ENCODE measurements around the gene FNDC3B.

Gene FNDC3B

DNA sequence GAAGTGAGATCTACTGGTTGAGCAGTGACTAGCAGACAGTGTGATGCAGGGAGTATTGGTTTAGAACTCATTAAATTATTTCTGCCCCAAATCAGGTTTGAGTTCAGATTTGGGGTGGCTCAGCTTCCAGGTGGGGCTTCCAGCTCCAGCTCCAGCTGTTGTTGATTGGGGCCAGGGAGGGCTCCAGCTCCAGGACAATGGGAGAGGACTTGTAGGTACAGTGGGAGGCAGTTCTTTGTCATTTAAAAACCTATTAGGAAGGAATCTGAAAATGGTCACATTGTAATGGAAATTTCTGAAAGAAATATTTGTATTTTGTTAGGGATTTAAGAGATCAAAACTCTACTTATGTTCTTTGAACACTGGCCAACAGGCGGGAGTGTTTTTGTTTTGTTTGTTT lies 97.0 kb downstream of the FNDC3B start:
- H2AFZ ChIP-seq (ENCODE audit: low read length, unreplicated experiment), result no peak overlapping the region
- H3K27me3 ChIP-seq (ENCODE audit: insufficient read depth, low read length), result no peaks in the 10 kb centered on the region
- peaks cover 89% of the 10 kb centered on the region for H3K79me2 ChIP-seq (ENCODE audit: control insufficient read depth, insufficient read depth, low read length, unreplicated experiment)
- peaks cover 92% of the 10 kb centered on the region for H3K4me1 ChIP-seq (ENCODE audit: control insufficient read depth, insufficient read depth, low read length, unreplicated experiment)
- no peak overlapping the region; the same call in 1 of the 2 replicates for H3K4me3 ChIP-seq (ENCODE audit: low read depth, low read length)
- H3K36me3 ChIP-seq (ENCODE audit: insufficient read depth, low read length), result peaks cover 27% of the 10 kb centered on the region
- peak overlapping the region; percentile 100 for H3K27ac ChIP-seq (ENCODE audit: low read depth, low read length)

GRCh38 chr3:172137287-172138192 lies 98.2 kb downstream of the FNDC3B start:
- Histone ChIP-seq H3K27me3 (ENCODE audit: insufficient read depth, low read length) (no peaks in the 10 kb centered on the region), H3K36me3 (ENCODE audit: insufficient read depth, low read length) (peaks cover 22% of the 10 kb centered on the region), H3K27ac (ENCODE audit: low read depth, low read length) (peak overlapping the region; percentile 100), H2AFZ (ENCODE audit: low read length, unreplicated experiment) (no peak overlapping the region), H3K4me1 (ENCODE audit: control insufficient read depth, insufficient read depth, low read length, unreplicated experiment) (peaks cover 94% of the 10 kb centered on the region), H3K4me3 (ENCODE audit: low read depth, low read length) (peak overlapping the region; percentile 10; the same call in 1 of the 2 replicates), H3K79me2 (ENCODE audit: control insufficient read depth, insufficient read depth, low read length, unreplicated experiment) (peaks cover 83% of the 10 kb centered on the region)

DNA sequence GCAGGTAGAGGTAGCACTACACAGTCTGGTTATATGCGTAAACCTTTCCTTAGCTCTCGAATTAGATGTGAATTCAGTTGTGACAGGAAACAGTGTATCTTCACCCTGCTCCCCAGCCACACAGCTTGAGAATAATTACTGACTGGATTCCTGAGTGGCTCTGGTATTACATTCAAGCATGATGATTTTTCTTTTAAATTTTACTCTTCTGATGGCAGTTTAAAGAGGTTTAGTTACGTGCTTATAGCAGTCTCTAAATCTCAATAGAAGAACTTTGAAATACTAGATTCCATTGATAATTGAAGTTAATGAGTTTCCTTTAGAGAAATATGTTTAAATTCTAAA lies 98.8 kb downstream of the FNDC3B start:
- peaks cover 28% of the 10 kb centered on the region for H3K36me3 ChIP-seq (ENCODE audit: insufficient read depth, low read length)
- no peak overlapping the region for H2AFZ ChIP-seq (ENCODE audit: low read length, unreplicated experiment)
- H3K4me1 ChIP-seq (ENCODE audit: control insufficient read depth, insufficient read depth, low read length, unreplicated experiment), result peaks cover 97% of the 10 kb centered on the region
- peak overlapping the region; percentile 10; the same call in 1 of the 2 replicates for H3K4me3 ChIP-seq (ENCODE audit: low read depth, low read length)
- H3K27me3 ChIP-seq (ENCODE audit: insufficient read depth, low read length), result no peaks in the 10 kb centered on the region
- H3K27ac ChIP-seq (ENCODE audit: low read depth, low read length), result peak overlapping the region; percentile 100
- peaks cover 84% of the 10 kb centered on the region for H3K79me2 ChIP-seq (ENCODE audit: control insufficient read depth, insufficient read depth, low read length, unreplicated experiment)

GRCh38 chr3:172138792-172139507 lies 99.6 kb downstream of the FNDC3B start:
- Histone ChIP-seq H3K4me3 (ENCODE audit: low read depth, low read length) (no peak overlapping the region), H2AFZ (ENCODE audit: low read length, unreplicated experiment) (no peak overlapping the region), H3K36me3 (ENCODE audit: insufficient read depth, low read length) (peaks cover 25% of the 10 kb centered on the region), H3K27ac (ENCODE audit: low read depth, low read length) (peak overlapping the region; percentile 100), H3K4me1 (ENCODE audit: control insufficient read depth, insufficient read depth, low read length, unreplicated experiment) (peaks cover 91% of the 10 kb centered on the region), H3K79me2 (ENCODE audit: control insufficient read depth, insufficient read depth, low read length, unreplicated experiment) (peaks cover 79% of the 10 kb centered on the region), H3K27me3 (ENCODE audit: insufficient read depth, low read length) (no peaks in the 10 kb centered on the region)

- Histone ChIP-seq H3K4me1 (ENCODE audit: control insufficient read depth, insufficient read depth, low read length, unreplicated experiment) (peaks cover 83% of the 10 kb centered on the region), H3K4me3 (ENCODE audit: low read depth, low read length) (peak overlapping the region; percentile 34; the same call in 1 of the 2 replicates)
Measured at GRCh38 chr3:172139528-172140276, 100.3 kb downstream of the FNDC3B start.

DNA sequence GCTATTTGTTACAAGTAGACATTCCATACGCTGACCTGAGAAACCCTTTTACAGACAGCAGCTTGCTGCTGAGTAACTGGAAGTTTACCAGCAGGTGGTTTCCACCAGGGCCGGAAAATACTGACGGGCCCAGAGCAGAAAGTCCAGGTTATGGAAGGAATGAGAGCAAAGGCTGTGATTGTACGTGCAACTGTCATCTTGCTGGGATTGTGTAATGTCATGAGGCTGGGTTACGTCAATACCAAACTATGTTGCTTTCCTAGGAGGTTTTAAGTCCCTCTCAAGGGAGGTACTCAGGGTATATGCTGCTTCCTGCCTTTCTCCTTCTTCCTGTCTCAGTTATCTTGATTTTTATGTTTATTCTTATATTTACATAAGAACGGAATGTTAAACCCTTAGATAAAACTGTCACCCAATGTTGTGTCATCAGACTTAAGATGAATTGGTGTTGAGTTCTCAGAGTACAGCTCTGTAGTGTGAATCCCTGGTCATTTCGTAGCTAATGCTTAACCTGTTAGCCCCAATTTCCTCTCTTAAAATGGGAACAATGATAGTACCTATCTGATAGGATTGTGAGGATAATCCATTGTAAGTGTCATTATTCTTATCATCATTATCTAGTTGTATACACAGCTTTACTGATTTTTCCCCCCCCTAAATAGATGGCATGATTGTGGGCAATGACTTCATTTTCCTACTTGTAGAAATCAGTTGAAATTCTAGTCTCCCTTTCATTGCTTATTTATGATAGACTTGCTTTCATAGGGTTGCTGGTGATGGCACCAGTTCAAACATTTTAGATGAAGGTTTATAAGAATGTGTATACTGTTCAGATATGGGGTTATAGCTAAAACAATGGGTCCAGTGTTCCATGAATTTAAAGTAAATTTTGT lies 101.4 kb downstream of the FNDC3B start:
- peaks cover 73% of the 10 kb centered on the region for H3K4me1 ChIP-seq (ENCODE audit: control insufficient read depth, insufficient read depth, low read length, unreplicated experiment)

More at GRCh38 chr3:172139528-172140276, 100.3 kb downstream of the FNDC3B start:
- H3K27me3 ChIP-seq (ENCODE audit: insufficient read depth, low read length), result no peaks in the 10 kb centered on the region
- H3K79me2 ChIP-seq (ENCODE audit: control insufficient read depth, insufficient read depth, low read length, unreplicated experiment), result peaks cover 80% of the 10 kb centered on the region
- no peak overlapping the region for H2AFZ ChIP-seq (ENCODE audit: low read length, unreplicated experiment)
- peak overlapping the region; percentile 100 for H3K27ac ChIP-seq (ENCODE audit: low read depth, low read length)
- H3K36me3 ChIP-seq (ENCODE audit: insufficient read depth, low read length), result peaks cover 29% of the 10 kb centered on the region

GRCh38 chr3:172142051-172142863 lies 102.9 kb downstream of the FNDC3B start:
- Histone ChIP-seq H3K27me3 (ENCODE audit: insufficient read depth, low read length) (no peaks in the 10 kb centered on the region), H3K79me2 (ENCODE audit: control insufficient read depth, insufficient read depth, low read length, unreplicated experiment) (peaks cover 80% of the 10 kb centered on the region), H3K36me3 (ENCODE audit: insufficient read depth, low read length) (peaks cover 38% of the 10 kb centered on the region), H3K27ac (ENCODE audit: low read depth, low read length) (peak overlapping the region; percentile 100), H3K4me3 (ENCODE audit: low read depth, low read length) (peak overlapping the region; percentile 51), H2AFZ (ENCODE audit: low read length, unreplicated experiment) (no peak overlapping the region), H3K4me1 (ENCODE audit: control insufficient read depth, insufficient read depth, low read length, unreplicated experiment) (peaks cover 59% of the 10 kb centered on the region)

More for the DNA sequence above, 101.4 kb downstream of the FNDC3B start:
- Histone ChIP-seq H3K79me2 (ENCODE audit: control insufficient read depth, insufficient read depth, low read length, unreplicated experiment) (peaks cover 80% of the 10 kb centered on the region), H3K4me3 (ENCODE audit: low read depth, low read length) (peak overlapping the region; percentile 51), H3K36me3 (ENCODE audit: insufficient read depth, low read length) (peaks cover 31% of the 10 kb centered on the region), H3K27ac (ENCODE audit: low read depth, low read length) (peak overlapping the region; percentile 100), H2AFZ (ENCODE audit: low read length, unreplicated experiment) (no peak overlapping the region), H3K27me3 (ENCODE audit: insufficient read depth, low read length) (no peaks in the 10 kb centered on the region)

GRCh38 chr3:172142864-172143451 lies 103.6 kb downstream of the FNDC3B start:
- H3K4me1 ChIP-seq (ENCODE audit: control insufficient read depth, insufficient read depth, low read length, unreplicated experiment), result peaks cover 59% of the 10 kb centered on the region
- peaks cover 42% of the 10 kb centered on the region for H3K36me3 ChIP-seq (ENCODE audit: insufficient read depth, low read length)
- H3K27me3 ChIP-seq (ENCODE audit: insufficient read depth, low read length), result no peaks in the 10 kb centered on the region
- peak overlapping the region; percentile 100 for H3K27ac ChIP-seq (ENCODE audit: low read depth, low read length)
- peak overlapping the region; percentile 51; the same call in 1 of the 2 replicates for H3K4me3 ChIP-seq (ENCODE audit: low read depth, low read length)
- H2AFZ ChIP-seq (ENCODE audit: low read length, unreplicated experiment), result no peak overlapping the region
- peaks cover 79% of the 10 kb centered on the region for H3K79me2 ChIP-seq (ENCODE audit: control insufficient read depth, insufficient read depth, low read length, unreplicated experiment)
